GM18526 (cell line): ENCODE data around the gene ABHD12.
A peak's percentile ranks its signal among the peaks of the same experiment; 100 is the strongest.

Source experiments
- POLR2A ChIP-seq: IDR thresholded peaks from 3 replicates; pipeline ENCODE4 v1.6.1; 2011; ENCODE audit not compliant: insufficient read length; ENCODE audit errors: extremely low read depth

ABHD12 gene

DNA sequence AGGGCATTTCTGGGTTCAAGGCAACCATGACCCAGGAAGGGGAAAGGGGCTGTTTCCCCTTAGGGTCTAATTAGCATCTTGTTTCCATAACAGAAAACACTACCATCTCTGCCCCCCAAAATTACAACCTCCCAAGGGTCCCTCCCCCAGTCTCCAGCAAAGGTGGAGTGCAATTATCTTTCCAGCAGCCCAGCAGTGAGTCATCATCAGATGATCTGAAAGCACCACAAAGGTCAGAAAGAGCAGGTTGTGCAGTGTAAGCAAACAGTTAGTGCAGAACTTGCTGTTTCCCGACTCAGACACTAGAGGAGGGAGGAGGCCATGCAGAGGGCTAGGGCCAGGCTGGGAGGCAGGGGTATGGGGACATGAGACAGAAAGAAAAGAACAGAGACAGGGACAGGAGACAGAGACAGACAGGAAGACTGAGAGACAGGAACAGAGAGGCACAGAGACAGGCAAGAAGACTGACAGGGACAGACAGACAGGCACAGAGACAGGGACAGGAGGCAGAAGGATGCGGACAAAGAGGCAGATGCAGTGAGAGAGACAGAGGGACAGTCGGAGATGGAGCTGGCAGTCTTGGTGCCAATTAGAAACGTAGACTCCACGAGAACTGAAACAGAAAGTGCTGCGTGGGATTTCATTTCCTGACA is 80.2 kb downstream of the ABHD12 start:
- no peak for TF ChIP-seq POLR2A

DNA sequence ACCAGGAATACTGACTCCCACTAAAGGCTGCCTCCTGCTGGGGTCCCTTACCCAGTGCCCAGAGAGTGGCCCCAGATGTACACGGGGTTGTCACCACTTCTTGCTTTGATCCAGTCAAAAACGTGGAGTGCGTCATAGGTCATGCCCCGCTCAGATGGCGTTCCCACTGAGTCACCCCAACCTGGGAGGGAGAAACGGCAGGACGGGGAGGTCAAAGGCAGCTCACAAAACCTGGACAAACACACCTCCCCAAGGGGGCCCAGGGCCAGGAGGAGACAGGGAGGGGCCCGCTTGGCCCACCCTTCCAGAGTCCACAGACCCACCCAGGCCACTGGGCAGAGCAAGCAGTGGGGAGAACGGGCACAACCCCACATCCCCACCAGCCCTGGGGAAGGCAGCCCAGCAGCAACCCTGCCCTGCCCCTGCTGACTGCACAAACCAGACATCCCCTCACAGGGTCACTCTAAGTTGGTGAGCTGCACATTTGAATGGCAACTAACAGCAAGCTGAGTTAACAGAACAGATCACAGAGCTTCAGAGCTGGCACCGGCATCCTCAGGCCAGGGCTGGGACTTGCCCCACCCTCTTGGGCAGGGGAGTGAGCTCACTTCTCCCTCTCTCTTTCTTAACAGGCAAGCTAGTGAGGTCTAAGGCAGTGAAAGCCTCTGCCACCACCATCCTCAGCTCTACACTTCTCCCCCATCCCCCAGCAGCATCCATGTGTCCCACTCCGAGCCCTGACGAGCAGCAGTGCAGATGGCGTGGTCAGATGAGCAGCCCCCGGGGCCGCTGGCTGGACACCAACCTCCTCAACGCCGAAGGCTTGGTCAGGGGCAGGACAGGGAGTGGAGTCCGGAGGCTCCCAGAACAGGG is 81.0 kb downstream of the ABHD12 start:
- no peak for TF ChIP-seq POLR2A

DNA sequence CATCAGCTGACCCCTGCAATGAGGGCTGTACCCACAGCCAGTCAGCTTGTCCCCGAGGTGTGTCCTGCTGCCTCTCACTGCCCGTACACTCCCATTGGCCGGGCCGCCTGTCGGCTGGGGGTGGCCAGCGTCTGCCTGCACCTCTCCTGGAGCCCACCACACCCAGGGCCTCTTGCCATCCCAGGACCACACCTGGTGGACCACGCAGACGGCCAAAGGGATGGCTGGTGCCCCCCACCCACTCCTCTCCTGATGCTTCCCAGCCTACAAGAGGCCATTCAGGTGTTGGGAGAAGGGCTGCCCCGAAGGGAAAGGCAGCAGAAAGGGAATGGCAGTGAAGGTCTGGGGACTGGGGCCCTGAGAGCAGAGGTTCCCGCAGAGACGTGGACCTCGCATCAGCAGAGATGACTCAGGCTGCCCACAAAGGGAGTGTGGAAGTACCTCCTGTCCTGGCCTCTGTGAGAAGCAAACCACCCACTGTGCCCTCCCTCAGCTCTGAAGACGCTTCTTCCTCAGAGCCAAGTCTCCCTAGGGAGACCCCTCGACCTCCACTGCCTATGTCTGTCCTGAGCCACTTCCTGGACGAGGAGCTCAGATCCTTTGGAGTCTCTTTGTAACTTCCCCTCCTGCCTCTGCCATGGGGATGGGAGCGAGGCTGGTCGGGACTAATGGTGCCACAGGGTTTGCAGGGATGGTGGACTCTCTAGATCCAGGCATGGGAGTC is 81.8 kb downstream of the ABHD12 start:
- no peak for TF ChIP-seq POLR2A

DNA sequence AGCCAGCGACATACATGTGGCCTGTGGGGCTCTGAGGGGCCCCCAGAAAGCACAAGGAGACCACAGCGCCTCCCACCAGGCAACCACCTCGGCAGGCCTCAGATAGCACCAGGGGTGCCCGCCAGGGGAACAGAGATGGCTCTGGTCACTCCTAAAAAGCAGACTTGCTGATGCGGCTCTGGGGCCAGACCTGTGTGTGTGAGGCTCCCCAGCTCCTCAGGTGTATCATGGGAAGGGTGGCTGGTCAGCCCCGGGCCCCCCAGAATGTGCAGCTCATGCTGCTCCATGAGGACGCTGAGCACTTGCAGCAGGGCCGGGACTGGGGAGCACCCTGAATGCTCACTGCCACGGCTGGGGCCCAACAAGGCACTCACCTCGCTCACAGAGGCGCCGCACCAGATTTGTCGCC is 82.5 kb downstream of the ABHD12 start:
- no peak for TF ChIP-seq POLR2A

DNA sequence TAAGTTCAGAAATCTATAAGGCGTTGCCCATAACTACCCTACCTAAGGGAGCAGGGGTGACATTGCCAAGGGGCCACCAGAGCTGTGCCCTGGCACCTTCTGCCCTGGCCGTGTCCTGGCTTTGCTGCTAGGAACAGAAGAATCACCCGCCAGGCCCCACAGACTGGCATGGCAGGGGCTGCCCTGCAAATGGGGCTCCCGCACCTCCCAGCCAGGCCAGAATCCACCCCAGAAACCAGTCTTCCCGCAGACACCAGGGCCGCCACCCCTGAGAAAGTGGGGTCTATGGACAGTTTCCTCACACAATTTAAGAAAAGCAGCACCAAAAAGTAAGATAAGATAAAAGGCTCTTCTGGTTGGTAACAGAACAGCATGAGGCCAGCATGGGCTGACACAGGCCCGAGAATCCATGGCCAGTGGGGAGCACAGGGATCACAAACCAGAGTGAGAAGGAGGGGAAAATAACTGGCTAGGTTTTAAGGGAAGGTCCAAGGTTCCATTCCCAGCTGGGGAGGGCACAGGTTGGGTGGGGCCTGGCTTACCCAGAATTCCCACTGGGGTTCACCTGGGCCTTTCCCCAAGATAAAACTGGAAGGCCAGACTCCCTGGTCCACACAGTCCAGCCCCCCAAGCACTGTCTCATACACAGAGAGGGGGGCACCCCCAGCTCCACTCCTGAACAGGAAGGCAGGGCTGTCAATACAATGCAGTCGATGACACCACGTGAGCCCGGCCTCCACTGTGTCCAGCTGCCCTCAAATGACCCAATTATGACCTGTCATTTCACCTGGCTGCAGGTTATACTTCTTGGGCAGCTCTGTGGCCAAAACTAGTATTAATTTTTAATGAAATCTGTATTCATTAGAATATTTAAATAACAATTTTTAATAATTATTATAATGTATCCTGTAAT is 83.4 kb downstream of the ABHD12 start:
- no peak for TF ChIP-seq POLR2A

DNA sequence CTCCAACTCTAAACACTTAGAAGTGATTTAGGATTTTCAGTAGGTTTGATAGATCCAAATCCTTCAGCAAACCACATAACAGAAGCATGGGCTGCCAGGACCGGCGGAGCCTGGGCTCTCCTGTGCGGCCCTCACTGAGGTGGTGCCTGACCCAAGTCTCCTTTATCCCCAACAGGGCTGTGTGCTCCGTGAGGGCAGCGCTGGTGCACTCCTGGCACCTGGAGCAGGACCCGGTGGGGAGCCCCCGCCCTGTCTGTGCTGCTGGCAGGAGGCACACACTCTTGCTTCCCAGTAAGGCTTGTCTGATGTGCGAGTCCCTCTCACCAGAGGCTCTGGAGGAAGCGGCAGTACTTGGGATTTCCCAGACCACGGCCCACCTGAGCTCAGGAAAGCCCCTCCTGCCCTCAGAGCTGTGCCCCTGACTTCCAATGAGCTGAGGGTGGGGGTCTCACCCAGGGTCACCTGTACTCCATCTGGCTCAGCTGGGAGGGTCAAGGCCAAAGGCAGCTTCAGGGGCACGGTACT is 86.5 kb downstream of the ABHD12 start:
- TF ChIP-seq POLR2A, result no peak

DNA sequence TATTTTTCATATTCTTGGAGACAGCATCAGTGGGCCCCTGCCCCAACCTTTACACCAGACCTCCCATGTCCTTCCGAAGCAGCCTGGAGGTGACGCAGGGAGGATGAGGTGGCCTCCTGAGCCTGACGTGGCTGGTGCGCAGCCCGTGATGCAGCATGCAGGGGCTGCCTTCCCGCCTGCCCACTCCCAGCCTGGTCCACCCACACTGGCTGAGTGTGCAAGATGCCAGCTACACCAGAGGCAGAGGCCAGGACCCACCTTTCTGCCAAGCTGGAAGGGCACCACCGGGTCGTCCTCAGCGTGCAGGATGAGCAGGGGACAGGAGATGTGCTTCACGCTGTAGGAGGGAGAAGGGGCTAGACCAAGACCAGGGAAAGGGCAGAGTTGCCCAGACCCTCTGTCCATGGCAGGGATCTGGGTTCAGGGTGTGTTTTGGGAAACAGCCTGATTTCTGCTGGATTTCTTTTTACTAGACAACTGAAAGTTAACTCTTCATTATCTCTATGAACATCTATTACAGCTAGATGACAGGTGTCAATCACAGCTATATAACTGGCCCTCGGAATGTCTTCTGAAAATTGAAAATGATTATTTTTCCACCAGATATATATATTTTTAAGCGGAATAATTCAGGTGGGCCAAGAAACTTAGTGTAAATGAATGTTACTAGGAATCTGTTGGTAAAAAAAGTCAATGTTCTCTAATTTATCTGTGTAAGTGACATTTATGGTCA is 87.2 kb downstream of the ABHD12 start:
- no peak for TF ChIP-seq POLR2A

DNA sequence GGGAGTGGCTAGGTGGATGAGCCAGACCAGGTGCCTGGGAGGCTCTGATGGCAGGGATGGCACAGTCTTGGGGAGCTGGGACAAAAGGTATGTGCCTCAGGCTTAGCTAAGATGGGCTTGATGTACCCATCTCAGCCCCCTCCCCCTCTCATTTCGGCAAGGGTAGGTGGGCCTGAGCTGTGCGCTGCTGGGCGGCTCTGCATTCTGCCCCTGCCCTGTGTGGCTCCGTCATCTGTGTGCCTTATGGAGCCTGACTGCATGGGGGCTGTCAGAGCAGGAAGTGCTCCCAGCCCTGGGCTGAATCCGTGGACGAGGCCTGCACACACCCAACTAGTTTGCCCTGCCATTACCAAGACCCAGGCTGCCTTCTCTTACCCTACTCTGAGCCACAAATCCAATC is 88.0 kb downstream of the ABHD12 start:
- no peak for TF ChIP-seq POLR2A

DNA sequence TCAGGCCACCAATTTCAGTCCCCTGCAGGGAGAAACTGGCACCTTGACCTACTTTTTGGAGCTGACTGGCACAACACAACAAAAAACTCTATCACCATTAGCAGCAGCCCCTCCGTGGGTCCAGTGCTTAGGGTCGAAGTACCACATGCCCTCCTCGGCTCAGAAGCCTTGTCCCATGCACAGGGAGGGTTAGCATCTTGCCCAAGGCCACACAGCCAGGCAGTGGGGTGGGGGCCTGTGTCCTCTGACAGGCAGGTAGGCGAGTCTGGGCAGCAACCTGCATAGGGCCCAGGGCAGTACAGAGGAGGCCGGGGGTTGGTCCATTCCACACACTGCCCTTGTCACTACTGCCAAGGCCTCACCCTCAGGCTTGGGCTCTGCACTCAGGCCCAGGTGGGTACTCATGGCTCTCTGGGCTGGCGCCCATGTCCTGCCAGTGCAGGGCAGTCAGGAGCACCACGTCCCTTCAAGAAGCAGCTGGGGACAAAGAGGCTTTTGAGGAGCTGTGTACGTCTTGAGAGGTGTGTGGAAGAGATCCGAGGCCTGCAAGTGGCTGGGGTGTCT is 89.2 kb downstream of the ABHD12 start:
- TF ChIP-seq POLR2A, result no peak

DNA sequence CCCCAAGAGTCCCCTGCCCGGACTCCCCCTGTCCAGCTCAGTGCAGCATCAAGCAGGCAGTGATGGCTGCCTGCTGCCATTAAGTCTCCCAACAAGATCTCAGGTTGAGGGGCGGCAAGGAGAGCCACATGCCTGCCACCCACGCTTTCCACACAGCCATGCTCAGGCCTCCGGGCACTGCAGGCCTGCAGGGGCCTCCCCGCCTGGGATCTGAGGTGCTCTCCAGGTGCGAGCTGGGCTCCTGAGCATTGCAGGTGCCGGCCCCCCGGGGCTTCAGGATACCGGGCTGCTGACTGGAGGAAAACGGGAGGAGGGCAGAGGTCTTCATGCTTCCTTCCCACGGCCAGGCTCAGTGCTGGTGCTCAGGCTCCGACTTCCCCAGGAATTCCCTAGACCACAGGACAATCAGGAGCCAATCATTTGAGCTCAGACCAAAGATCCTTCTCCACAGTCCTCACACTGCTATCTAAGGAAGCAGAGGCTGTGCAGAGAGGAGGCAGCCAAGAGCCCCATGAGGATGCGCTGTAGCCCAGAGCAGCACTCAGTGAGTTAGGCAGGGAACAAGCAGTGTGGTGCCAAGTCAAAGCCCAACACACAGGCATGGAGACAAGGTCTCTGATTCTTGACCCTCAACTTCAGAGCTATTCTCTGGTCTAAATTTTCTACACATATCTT is 90.0 kb downstream of the ABHD12 start:
- TF ChIP-seq POLR2A, result no peak

DNA sequence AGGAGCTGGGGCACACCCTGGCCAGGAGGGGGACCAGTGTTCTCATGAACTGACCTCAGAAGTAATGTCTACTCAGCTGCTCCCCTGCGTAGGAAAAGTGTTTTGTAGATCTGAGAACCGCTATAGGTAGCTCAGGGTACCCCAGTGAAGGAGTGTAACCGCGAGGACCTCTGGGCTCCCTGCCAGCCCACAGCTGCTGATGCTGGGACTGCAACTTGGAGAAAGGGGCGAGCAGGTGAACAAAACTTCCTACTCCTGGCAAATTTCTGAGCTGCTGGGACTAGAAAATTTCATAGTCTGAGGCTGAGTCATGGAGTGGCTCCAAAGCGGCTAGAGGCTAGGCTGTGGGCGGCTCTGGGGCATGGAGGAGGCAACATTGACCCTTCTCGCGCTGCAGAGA is 90.8 kb downstream of the ABHD12 start:
- no peak for TF ChIP-seq POLR2A

DNA sequence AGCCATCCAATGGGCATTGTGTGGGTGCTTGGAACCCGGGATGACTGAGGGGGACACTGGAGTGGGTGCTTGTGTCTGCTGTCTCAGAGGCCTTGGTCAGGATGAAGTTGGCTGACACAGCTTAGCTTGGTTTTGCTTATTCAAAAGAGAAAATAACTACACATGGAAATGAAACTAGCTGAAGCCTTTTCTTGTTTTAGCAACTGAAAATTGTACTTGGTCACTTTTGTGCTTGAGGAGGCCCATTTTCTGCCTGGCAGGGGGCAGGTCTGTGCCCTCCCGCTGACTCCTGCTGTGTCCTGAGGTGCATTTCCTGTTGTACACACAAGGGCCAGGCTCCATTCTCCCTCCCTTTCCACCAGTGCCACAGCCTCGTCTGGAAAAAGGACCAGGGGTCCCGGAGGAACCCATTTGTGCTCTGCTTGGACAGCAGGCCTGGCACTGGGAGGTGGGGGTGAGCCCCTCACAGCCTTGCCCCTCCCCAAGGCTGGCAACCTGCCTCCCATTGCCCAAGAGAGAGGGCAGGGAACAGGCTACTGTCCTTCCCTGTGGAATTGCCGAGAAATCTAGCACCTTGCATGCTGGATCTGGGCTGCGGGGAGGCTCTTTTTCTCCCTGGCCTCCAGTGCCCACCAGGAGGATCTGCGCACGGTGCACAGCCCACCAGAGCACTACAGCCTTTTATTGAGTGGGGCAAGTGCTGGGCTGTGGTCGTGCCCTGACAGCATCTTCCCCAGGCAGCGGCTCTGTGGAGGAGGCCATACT is 93.3 kb downstream of the ABHD12 start:
- peak; percentile 11 for TF ChIP-seq POLR2A
